Lower lobe of right lung (tissue), 2 donors: ENCODE results near the gene EHD3. TPM values are rescaled to one million over a fixed set of nuclear protein-coding genes. Genes with fewer than 3 reads are reported as not detected.

Experiments used
- ATAC-seq, 2 donors: fragments of 200-7000 bp; cut with Tn5 transposase; one replicate each; pipeline ENCODE4 v1.9.1; 2020 to 2022; ENCODE audit warnings: mild to moderate bottlenecking in 2 of 2, moderate library complexity in 2 of 2
- DNase-seq: peaks from one replicate; pipeline ENCODE4 v3.0.0-alpha.2; 2020
- H3K27ac ChIP-seq: fragments of 200-600 bp; one replicate; pipeline ENCODE4 v1.8.0; 2022
- H3K27me3 ChIP-seq: fragments of 200-600 bp; one replicate; pipeline ENCODE4 v1.8.0; 2022; ENCODE audit warnings: low read depth
- H3K36me3 ChIP-seq: fragments of 200-600 bp; one replicate; pipeline ENCODE4 v1.8.0; 2022; ENCODE audit warnings: mild to moderate bottlenecking
- H3K4me1 ChIP-seq: fragments of 200-600 bp; one replicate; pipeline ENCODE4 v1.8.0; 2022
- H3K4me3 ChIP-seq: fragments of 200-600 bp; one replicate; pipeline ENCODE4 v1.8.0; 2022; ENCODE audit warnings: mild to moderate bottlenecking
- H3K9me3 ChIP-seq: fragments of 200-600 bp; one replicate; pipeline ENCODE4 v1.8.0; 2022
- intact Hi-C: fragments of 100-400 bp; cut with DNase I; formaldehyde crosslinking; loops from one replicate; pipeline ENCODE4 v1.11.0; 2022
- total RNA-seq: library from RNA; stranded (reverse); fragmentation: NEBNext Ultra II Directional; extraction: Animal tissue kit (Norgen Biotek cat#: 25700); gene quantifications from one replicate; pipeline ENCODE4 v1.2.1, GENCODE V29; 2021
- TF ChIP-seq, protein P1 (sequence below): fragments of 200-600 bp; IDR thresholded peaks from one replicate; pipeline ENCODE4 v1.8.0; 2022; ENCODE audit warnings: antibody characterized with exemption, mild to moderate bottlenecking
- donor health status: DM: no; HTN: yes; CAD: no; lungs with severe emphysema.

EHD3 gene
- total RNA-seq, 1 donor from 2014 or later, result 11.0 TPM

- no peaks in the 10 kb centered on the region for H3K4me1 ChIP-seq
- DNase-seq, result no peak
- no peaks in the 10 kb centered on the region for H3K9me3 ChIP-seq
- intact Hi-C loops, result no loop called here
- H3K4me3 ChIP-seq, result no peak overlapping the region
- H3K27me3 ChIP-seq, result no peaks in the 10 kb centered on the region
- no peak for ATAC-seq
- no peak overlapping the region for H3K27ac ChIP-seq
- TF ChIP-seq, protein P1, sequence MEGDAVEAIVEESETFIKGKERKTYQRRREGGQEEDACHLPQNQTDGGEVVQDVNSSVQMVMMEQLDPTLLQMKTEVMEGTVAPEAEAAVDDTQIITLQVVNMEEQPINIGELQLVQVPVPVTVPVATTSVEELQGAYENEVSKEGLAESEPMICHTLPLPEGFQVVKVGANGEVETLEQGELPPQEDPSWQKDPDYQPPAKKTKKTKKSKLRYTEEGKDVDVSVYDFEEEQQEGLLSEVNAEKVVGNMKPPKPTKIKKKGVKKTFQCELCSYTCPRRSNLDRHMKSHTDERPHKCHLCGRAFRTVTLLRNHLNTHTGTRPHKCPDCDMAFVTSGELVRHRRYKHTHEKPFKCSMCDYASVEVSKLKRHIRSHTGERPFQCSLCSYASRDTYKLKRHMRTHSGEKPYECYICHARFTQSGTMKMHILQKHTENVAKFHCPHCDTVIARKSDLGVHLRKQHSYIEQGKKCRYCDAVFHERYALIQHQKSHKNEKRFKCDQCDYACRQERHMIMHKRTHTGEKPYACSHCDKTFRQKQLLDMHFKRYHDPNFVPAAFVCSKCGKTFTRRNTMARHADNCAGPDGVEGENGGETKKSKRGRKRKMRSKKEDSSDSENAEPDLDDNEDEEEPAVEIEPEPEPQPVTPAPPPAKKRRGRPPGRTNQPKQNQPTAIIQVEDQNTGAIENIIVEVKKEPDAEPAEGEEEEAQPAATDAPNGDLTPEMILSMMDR, result no peak
- no peaks in the 10 kb centered on the region for H3K36me3 ChIP-seq
These were observed 21.0 kb upstream of the EHD3 start for GRCh38 chr2:31212659-31213600.

DNA sequence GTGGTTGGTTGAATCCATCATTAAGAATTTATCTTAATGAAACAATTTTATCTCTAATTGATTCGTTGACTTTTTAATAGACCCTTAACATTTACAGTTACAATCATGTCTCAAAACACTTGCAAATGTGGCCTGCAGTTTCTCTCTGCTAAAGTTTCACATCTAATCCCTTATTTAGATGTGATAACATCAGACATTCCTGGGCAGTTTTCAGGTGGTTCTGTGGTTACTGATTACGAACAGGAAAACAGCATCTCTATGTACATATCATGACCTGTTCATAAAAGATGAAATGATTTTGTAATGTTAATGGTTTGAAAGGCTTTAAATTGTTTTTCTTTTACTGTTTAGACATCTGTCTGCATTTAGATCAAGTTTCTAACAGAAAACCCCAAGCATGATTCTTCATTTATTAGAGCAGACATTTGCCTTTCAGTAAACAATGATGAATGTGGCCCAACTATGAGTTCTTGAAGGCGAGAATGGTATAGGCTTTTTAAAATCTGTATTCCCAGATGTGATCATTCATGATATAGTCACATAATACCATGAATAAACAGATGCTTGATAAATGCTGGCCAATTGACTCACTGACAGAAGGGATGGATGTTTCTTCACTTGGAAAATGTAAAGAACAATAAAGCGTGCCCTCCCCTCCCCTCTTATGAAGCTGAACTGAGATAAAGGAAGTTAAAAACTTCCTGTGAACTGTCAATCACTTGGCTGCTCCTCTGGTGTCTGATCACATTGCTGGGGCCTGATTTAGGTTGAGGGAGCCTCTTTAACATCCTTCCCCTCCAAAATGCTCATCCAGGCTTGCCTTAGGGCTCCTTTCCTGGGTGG, 20.1 kb upstream of the EHD3 start:
- H3K27me3 ChIP-seq, result no peaks in the 10 kb centered on the region
- no peak overlapping the region for H3K4me3 ChIP-seq
- no peak overlapping the region for H3K27ac ChIP-seq
- TF ChIP-seq, protein P1, result no peak
- intact Hi-C loops, result no loop called here
- DNase-seq (no peak), ATAC-seq (no peak)
- H3K4me1 ChIP-seq, result no peaks in the 10 kb centered on the region
- H3K36me3 ChIP-seq, result no peaks in the 10 kb centered on the region
- no peaks in the 10 kb centered on the region for H3K9me3 ChIP-seq

DNA sequence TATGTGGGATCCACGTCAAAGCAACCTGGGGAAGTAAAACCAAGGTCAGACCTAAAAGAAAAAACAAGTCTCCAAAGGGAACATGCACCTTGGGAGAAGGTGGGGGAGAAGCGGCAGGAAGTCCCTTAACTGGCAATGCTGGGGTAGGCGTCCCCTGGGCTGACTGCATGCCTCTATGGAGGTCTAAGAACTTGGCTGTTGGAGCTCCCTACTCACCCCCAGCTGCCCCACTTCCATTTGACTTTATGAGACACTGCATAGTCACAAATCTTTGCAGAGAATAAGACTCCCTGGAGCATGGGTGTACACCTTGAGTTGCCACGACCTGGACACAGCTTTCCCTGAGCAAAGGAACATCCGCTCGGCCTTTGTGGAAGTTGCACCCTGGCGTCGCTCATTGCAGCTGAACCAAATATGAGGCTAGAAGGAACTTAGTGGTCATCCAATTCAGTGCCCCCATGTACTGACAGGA, 19.5 kb upstream of the EHD3 start:
- Histone ChIP-seq H3K36me3 (no peaks in the 10 kb centered on the region), H3K4me3 (no peak overlapping the region), H3K4me1 (peaks cover 3% of the 10 kb centered on the region), H3K9me3 (no peaks in the 10 kb centered on the region), H3K27ac (no peak overlapping the region), H3K27me3 (no peaks in the 10 kb centered on the region)
- ATAC-seq (no peak), DNase-seq (no peak)
- intact Hi-C loops, result no loop called here
- TF ChIP-seq, protein P1, result no peak

- peaks cover 5% of the 10 kb centered on the region for H3K4me1 ChIP-seq
- ATAC-seq, result no peak
- intact Hi-C loops, result no loop called here
These were observed 17.2 kb upstream of the EHD3 start for GRCh38 chr2:31216734-31217133.

More at GRCh38 chr2:31216734-31217133, 17.2 kb upstream of the EHD3 start:
- no peaks in the 10 kb centered on the region for H3K36me3 ChIP-seq
- no peak for DNase-seq
- H3K4me3 ChIP-seq, result no peak overlapping the region
- TF ChIP-seq, protein P1, result no peak
- H3K9me3 ChIP-seq, result no peaks in the 10 kb centered on the region
- no peak overlapping the region for H3K27ac ChIP-seq
- H3K27me3 ChIP-seq, result no peaks in the 10 kb centered on the region
